ENCODE data around the gene HDAC8.

GRCh38 chrX:72545990-72546389 lies 26.7 kb downstream of the HDAC8 start:
- TF ChIP-seq CTCF (IDR thresholded peaks at IDR 0.05 in 4 of 5, conservative IDR thresholded peaks at IDR 0.05 in 1 of 5) (no peak), POLR2A (IDR thresholded peaks at IDR 0.05) (no peak)

Data from gastrocnemius medialis (tissue), 4 donors.